ENCODE measurements around the gene SIGLEC8. TPM values are rescaled to one million over a fixed set of nuclear protein-coding genes. Genes with fewer than 3 reads are reported as not detected.

Gene SIGLEC8
- total RNA-seq, 1 experiment from 2014 or later: not detected

DNA sequence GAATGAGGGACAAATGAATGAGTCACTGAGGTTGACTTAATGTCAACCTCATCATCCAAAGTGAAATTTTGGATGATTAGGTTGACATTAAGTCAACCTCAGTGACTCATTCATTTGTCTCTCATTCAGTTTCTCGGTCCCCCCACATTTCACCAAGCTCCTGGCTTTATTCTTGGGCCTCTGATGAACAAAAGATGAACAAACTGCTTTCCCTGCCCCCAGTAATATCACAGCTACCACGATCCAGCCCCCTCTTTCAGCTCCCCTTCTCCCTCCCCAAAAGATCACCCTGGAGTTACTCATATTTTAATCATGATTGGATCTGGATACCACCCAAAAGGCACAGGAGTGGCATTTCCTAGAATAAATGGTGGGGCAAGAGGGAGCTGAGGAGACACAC, 30.9 kb upstream of the SIGLEC8 start:
- ATAC-seq: no peak
- no peak overlapping the region for H3K27ac ChIP-seq (ENCODE audit: low read depth, low read length)
- BruUV-seq (replicated peaks): no TSS peak

More for the DNA sequence above, 30.9 kb upstream of the SIGLEC8 start:
- Histone ChIP-seq H3K9me3 (ENCODE audit: control insufficient read depth in 1 of 2, insufficient read depth in 1 of 2, low read depth in 1 of 2, low read length in 2 of 2) (no peaks in the 10 kb centered on the region), H3K4me3 (replicated peaks in 1 of 2; ENCODE audit: low read depth in 1 of 2, low read length in 2 of 2) (no peak overlapping the region), H3K4me2 (ENCODE audit: low read length) (no peak overlapping the region), H3K27me3 (ENCODE audit: insufficient read depth, low read length) (peaks cover 9% of the 10 kb centered on the region; the same call in 1 of the 2 replicates), H3K36me3 (ENCODE audit: control insufficient read depth in 1 of 2, insufficient read depth in 2 of 2, low read length in 2 of 2) (no peaks in the 10 kb centered on the region), H3K4me1 (ENCODE audit: control insufficient read depth in 1 of 2, insufficient read depth in 2 of 2, low read length in 2 of 2) (no peaks in the 10 kb centered on the region; a peak in 1 of 4 replicates), H3K79me2 (ENCODE audit: insufficient read depth, low read length) (no peaks in the 10 kb centered on the region), H3K9me2 (ENCODE audit: insufficient read depth) (no peaks in the 10 kb centered on the region), H3K9ac (ENCODE audit: low read length) (no peak overlapping the region), H4K20me1 (ENCODE audit: insufficient read depth) (no peaks in the 10 kb centered on the region), H2AFZ (ENCODE audit: low read depth, low read length, poor library complexity, severe bottlenecking) (no peak overlapping the region)
- CTCF ChIA-PET: no interaction called here
- TF ChIP-seq ATF3 (IDR thresholded peaks at IDR 0.05) (no peak), FOSL1 (IDR thresholded peaks at IDR 0.05; ENCODE audit: low read depth) (no peak), SRF (IDR thresholded peaks at IDR 0.05; ENCODE audit: low read depth) (no peak), ZBTB33 (IDR thresholded peaks at IDR 0.05; ENCODE audit: extremely low read depth, insufficient replicate concordance, low read length) (no peak), ELF1 (IDR thresholded peaks at IDR 0.05; ENCODE audit: borderline replicate concordance, low read depth) (no peak), JUND (IDR thresholded peaks at IDR 0.05) (no peak), CTCF (IDR thresholded peaks at IDR 0.05 in 2 of 3, conservative IDR thresholded peaks at IDR 0.05 in 1 of 3; ENCODE audit: borderline replicate concordance in 1 of 3, insufficient read depth in 1 of 3, low read depth in 2 of 3, low read length in 2 of 3) (no peak), POLR2A (IDR thresholded peaks at IDR 0.05; ENCODE audit: borderline replicate concordance, extremely low read depth, insufficient read depth, insufficient read length) (no peak)
- TF ChIP-seq, protein P1, sequence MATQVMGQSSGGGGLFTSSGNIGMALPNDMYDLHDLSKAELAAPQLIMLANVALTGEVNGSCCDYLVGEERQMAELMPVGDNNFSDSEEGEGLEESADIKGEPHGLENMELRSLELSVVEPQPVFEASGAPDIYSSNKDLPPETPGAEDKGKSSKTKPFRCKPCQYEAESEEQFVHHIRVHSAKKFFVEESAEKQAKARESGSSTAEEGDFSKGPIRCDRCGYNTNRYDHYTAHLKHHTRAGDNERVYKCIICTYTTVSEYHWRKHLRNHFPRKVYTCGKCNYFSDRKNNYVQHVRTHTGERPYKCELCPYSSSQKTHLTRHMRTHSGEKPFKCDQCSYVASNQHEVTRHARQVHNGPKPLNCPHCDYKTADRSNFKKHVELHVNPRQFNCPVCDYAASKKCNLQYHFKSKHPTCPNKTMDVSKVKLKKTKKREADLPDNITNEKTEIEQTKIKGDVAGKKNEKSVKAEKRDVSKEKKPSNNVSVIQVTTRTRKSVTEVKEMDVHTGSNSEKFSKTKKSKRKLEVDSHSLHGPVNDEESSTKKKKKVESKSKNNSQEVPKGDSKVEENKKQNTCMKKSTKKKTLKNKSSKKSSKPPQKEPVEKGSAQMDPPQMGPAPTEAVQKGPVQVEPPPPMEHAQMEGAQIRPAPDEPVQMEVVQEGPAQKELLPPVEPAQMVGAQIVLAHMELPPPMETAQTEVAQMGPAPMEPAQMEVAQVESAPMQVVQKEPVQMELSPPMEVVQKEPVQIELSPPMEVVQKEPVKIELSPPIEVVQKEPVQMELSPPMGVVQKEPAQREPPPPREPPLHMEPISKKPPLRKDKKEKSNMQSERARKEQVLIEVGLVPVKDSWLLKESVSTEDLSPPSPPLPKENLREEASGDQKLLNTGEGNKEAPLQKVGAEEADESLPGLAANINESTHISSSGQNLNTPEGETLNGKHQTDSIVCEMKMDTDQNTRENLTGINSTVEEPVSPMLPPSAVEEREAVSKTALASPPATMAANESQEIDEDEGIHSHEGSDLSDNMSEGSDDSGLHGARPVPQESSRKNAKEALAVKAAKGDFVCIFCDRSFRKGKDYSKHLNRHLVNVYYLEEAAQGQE (IDR thresholded peaks at IDR 0.05; ENCODE audit: low read depth): no peak
- RAD21 ChIA-PET (ENCODE audit: low non-redundant PET in 1 of 2, low total read pairs in 2 of 2, uncharacterized antibody in 2 of 2, unreplicated experiment in 2 of 2): no interaction called here
- intact Hi-C loops (cut with micrococcal nuclease): no loop called here
- DNase-seq (ENCODE audit: low read depth, low spot score): no peak
- POLR2A ChIA-PET: interaction anchor here (0.5 kb wide), 1 partner anchor 120 kb away, joined by 3 read pairs; no protein-coding TSS in a partner anchor
